GM12878 (cell line): ENCODE data around the gene TOPBP1. TPM values are rescaled to one million over a fixed set of nuclear protein-coding genes. Genes with fewer than 3 reads are reported as not detected.
"Not testable (repeated sequence)": the region's sequence is repeated elsewhere in the genome, so short reads cannot be mapped to it uniquely, and the experiment has no call there.

Experiments used
- ATAC-seq: fragments of 200-7000 bp; cut with Tn5 transposase; 3 replicates; pipeline ENCODE4 v1.9.1; 2020; ENCODE audit warnings: mild to moderate bottlenecking, moderate library complexity
- BruUV-seq: library from RNA; stranded (reverse); fragments of 400-500 nt; replicated peaks from 2 replicates; lab custom pipeline; 2021; lab: Mats Ljungman, UMichigan
- CTCF ChIA-PET: fragments of 300-600 bp; sonication (Branson Sonifier 250); formaldehyde crosslinking; extraction: SDS; loops from one replicate; lab custom pipeline; 2021; ENCODE audit warnings: inconsistent platforms; lab: Yijun Ruan, JAX
- POLR2A ChIA-PET: fragments of 350-600 bp; formaldehyde crosslinking; extraction: SDS; loops from one replicate; lab custom pipeline; 2021; ENCODE audit warnings: inconsistent platforms; lab: Charles Lee
- RAD21 ChIA-PET: fragments of 300-600 bp; sonication (Branson Sonifier 250); formaldehyde crosslinking; loops from one replicate; lab custom pipeline; 2023; ENCODE audit warnings: antibody characterized with exemption; ENCODE audit not compliant: unreplicated experiment; lab: Charles Lee
- SMC1A ChIA-PET: fragments of 300-600 bp; sonication (Branson Sonifier 250); formaldehyde crosslinking; loops from one replicate; lab custom pipeline; 2023; ENCODE audit not compliant: unreplicated experiment, uncharacterized antibody; lab: Charles Lee
- DNase-seq: peaks from one replicate; pipeline ENCODE4 v3.0.0-alpha.2; 2011; ENCODE audit warnings: low read depth, low spot score
- FAIRE-seq: peaks from 3 replicates; lab custom pipeline; 2011; peaks lifted over from hg19 to GRCh38; lab: Jason Lieb, UNC
- H2AFZ ChIP-seq: 2 replicates; pipeline ENCODE4 v1.6.0; 2011; ENCODE audit warnings: low read depth, low read length, control low read depth; ENCODE audit not compliant: control insufficient read depth
- H3K27ac ChIP-seq: 2 replicates; pipeline ENCODE4 v1.5.1; 2011; ENCODE audit warnings: control low read depth; ENCODE audit not compliant: control insufficient read depth, insufficient read depth
- H3K27me3 ChIP-seq, 2 experiments: replicated peaks in 1 of 2; 2 replicates each; pipeline versions ENCODE4 v1.6.0 to v1.6.1; 2011; ENCODE audit warnings: low read length in 1 of 2; ENCODE audit not compliant: control insufficient read depth in 2 of 2, insufficient read depth in 2 of 2
- H3K36me3 ChIP-seq, 2 experiments: 2 replicates each; pipeline ENCODE4 v1.5.1; 2011; ENCODE audit warnings: low read length in 1 of 2; ENCODE audit not compliant: control insufficient read depth in 2 of 2, insufficient read depth in 2 of 2
- H3K4me1 ChIP-seq: 2 replicates; pipeline ENCODE4 v1.6.1; 2011; ENCODE audit warnings: mild to moderate bottlenecking, low read length, moderate library complexity, mixed read lengths; ENCODE audit not compliant: control insufficient read depth, insufficient read depth
- H3K4me2 ChIP-seq: 2 replicates; pipeline ENCODE4 v1.6.0; 2011; ENCODE audit warnings: control low read depth; ENCODE audit not compliant: control insufficient read depth, insufficient read depth
- H3K4me3 ChIP-seq: fragments of 200-600 bp; sonication (generic); 2 replicates; pipeline ENCODE4 v1.5.1; 2016
- H3K79me2 ChIP-seq: 2 replicates; pipeline ENCODE4 v1.6.0; 2011; ENCODE audit warnings: low read length; ENCODE audit not compliant: control insufficient read depth, insufficient read depth
- H3K9ac ChIP-seq: 2 replicates; pipeline ENCODE4 v1.8.0; 2011; ENCODE audit warnings: low read length, control low read depth, mixed read lengths; ENCODE audit not compliant: control insufficient read depth, insufficient read depth
- H3K9me3 ChIP-seq: replicated peaks from 3 replicates; pipeline ENCODE4 v1.5.1; 2011; ENCODE audit warnings: mild to moderate bottlenecking, low read length; ENCODE audit not compliant: control insufficient read depth, insufficient read depth
- H4K20me1 ChIP-seq: 2 replicates; pipeline ENCODE4 v1.6.0; 2011; ENCODE audit not compliant: control insufficient read depth, insufficient read depth
- CHD2 ChIP-seq: IDR thresholded peaks from 2 replicates; pipeline ENCODE4 v1.6.1; 2011; ENCODE audit warnings: low read depth, low read length, improper control_type of control experiment, borderline replicate concordance
- GABPA ChIP-seq: IDR thresholded peaks from 2 replicates; pipeline ENCODE4 v1.6.1; 2014; ENCODE audit warnings: antibody characterized with exemption, low read depth, mild to moderate bottlenecking, inconsistent platforms
- SP1 ChIP-seq: IDR thresholded peaks from one replicate; pipeline ENCODE4 v1.6.1; 2011; ENCODE audit warnings: low read depth, low read length
- STAT1 ChIP-seq: fragments of 450-650 bp; conservative IDR thresholded peaks from 2 replicates; pipeline ENCODE4 v1.6.1; 2014; ENCODE audit warnings: antibody characterized with exemption, mild to moderate bottlenecking
- WRNIP1 ChIP-seq: IDR thresholded peaks from 2 replicates; pipeline ENCODE4 v1.6.1; 2011; ENCODE audit warnings: low read depth, low read length, improper control_type of control experiment, borderline replicate concordance
- WGBS: methylation state at CpG from one replicate; pipeline ENCODE4 v1.1.6; 2016; ENCODE audit warnings: low lambda C conversion rate; ENCODE audit not compliant: insufficient replicate concordance, insufficient coverage; ENCODE audit errors: missing lambda C conversion rate; 5-methylcytosine and 5-hydroxymethylcytosine counted together
- in situ Hi-C: fragments of 300-500 bp; cut with MboI; formaldehyde crosslinking; loops from 9 replicates; pipeline ENCODE4 v1.14.3; 2018; ENCODE audit warnings: mixed read lengths
- intact Hi-C: fragments of 100-400 bp; cut with micrococcal nuclease; formaldehyde crosslinking; loops from one replicate; pipeline ENCODE4 v1.14.2; 2022; ENCODE audit not compliant: unreplicated experiment
- polyA plus RNA-seq, 11 experiments: library from polyadenylated mRNA; depleted of rRNA in 4 of 11; unstranded in 6 of 11; stranded (reverse) in 5 of 11; fragments of >200 nt; fragmentation: Nextera tagmentation in 4 of 11; fragmentation: Illumina TruSeq in 1 of 11; extraction: Ambion mirVana in 4 of 11; extraction: Trizol in 1 of 11; gene quantifications; 1 replicate in 1 of 11; 2 replicates in 10 of 11; pipeline versions ENCODE4 v1.2.1 to v1.2.3, GENCODE V29; 2011 to 2016; ENCODE audit warnings: inconsistent platforms in 2 of 11, missing spikeins in 2 of 11, low read depth in 1 of 11
- total RNA-seq, 4 experiments: library from RNA; depleted of rRNA in 3 of 4; stranded (reverse); fragments of >200 nt in 3 of 4; fragmentation: Illumina TruSeq in 1 of 4; extraction: Trizol in 1 of 4; gene quantifications; 2 replicates each; pipeline versions ENCODE4 v1.2.1 to v1.2.3, GENCODE V29; 2013 to 2021
- TF ChIP-seq, protein P1 (sequence below): fragments of 450-650 bp; IDR thresholded peaks from 2 replicates; pipeline ENCODE4 v1.6.1; 2017; ENCODE audit warnings: low read depth, mild to moderate bottlenecking, moderate library complexity

The TOPBP1 gene
- total and polyA plus RNA-seq, 10 of the 15 experiments (the other 5 are each of a cell fraction or from before 2014, with no cell fraction given), result 18.3 to 99.3 (median 61.5) TPM

DNA sequence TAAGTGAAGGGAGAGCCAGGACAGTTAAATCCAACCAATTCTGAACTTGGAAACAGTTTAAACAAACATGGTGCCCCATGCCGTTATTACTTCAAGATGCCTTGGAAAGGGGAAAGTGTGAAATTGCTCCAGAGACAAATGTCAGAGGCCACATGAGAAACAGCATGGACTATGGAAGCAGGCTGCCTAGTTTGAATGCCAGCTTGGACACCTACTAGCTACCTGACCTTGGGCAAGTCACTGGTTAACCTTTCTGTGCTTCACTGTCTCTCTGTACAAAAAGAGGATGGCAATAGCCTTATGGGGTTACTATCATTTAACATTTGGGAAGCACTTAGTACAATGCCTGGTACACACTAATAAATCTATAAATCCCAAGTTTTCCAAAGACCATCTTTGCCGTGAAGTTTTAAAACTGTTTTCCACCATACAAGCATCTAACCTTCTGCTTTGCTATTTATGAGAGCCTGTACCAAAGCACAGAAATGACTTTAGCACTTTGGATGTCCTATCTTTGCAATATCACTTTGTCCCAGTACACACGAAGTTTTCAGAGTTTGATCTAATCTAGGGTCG, 8.3 kb upstream of the TOPBP1 start (continued):
- no peak for TF ChIP-seq CHD2
- TF ChIP-seq, all 136 proteins: peak for 0

DNA sequence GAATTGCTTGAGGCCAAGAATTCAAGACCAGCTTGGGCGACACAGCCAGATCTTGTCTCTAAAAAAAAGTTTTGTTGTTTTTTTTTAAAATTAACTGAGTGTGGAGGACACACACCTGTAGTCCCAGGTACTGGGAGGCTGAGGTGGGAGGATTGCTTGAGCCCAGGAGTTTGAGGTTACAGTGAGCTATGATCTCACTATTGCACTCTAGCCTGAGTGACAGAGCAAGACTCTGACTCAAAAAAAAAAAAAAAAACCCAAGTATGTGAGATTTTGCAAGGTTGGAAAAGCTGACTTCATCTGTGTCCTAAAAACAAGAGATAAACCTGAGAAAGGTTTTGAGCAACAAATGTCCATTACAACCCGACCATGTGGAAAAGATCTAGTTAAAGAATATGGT, 5.4 kb upstream of the TOPBP1 start:
- H3K9ac ChIP-seq, result no peak overlapping the region
- in situ Hi-C loops (loop anchor here (10.0 kb wide), 1 partner anchor 818 kb away; the partner anchor contains the start of genes ANAPC13 and CEP63), intact Hi-C loops (loop anchor here (10.0 kb wide), 1 partner anchor 808 kb away; no protein-coding TSS in a partner anchor)
- peaks cover 4% of the 10 kb centered on the region for H3K79me2 ChIP-seq
- ATAC-seq (no peak), DNase-seq (no peak), FAIRE-seq (no peak)
- no peak overlapping the region for H2AFZ ChIP-seq
- ChIA-PET SMC1A (no interaction called here), POLR2A (interaction anchor here (0.7 kb wide), 1 partner anchor 1563 kb away, joined by 3 read pairs; no protein-coding TSS in a partner anchor), CTCF (interaction anchor here (0.6 to 1.0 kb wide), 4 partner anchors 13 to 1155 kb away, joined by 3 to 4 read pairs (median 3); no protein-coding TSS in a partner anchor), RAD21 (no interaction called here)
- no peaks in the 10 kb centered on the region for H4K20me1 ChIP-seq
- no peak overlapping the region for H3K4me2 ChIP-seq
- WGBS, result 63% methylated on average over 2 of the region's 2 CpGs
- no peaks in the 10 kb centered on the region for H3K36me3 ChIP-seq
- H3K27me3 ChIP-seq, result no peaks in the 10 kb centered on the region; a peak in 1 of 4 replicates
- no peak overlapping the region for H3K4me3 ChIP-seq
- H3K4me1 ChIP-seq, result peaks cover 4% of the 10 kb centered on the region; the same call in 1 of the 2 replicates
- H3K9me3 ChIP-seq, result no peaks in the 10 kb centered on the region
- no peak overlapping the region for H3K27ac ChIP-seq
- BruUV-seq, result no TSS peak
- TF ChIP-seq GABPA (no peak), STAT1 (no peak), SP1 (no peak), WRNIP1 (no peak)
- TF ChIP-seq, protein P1, sequence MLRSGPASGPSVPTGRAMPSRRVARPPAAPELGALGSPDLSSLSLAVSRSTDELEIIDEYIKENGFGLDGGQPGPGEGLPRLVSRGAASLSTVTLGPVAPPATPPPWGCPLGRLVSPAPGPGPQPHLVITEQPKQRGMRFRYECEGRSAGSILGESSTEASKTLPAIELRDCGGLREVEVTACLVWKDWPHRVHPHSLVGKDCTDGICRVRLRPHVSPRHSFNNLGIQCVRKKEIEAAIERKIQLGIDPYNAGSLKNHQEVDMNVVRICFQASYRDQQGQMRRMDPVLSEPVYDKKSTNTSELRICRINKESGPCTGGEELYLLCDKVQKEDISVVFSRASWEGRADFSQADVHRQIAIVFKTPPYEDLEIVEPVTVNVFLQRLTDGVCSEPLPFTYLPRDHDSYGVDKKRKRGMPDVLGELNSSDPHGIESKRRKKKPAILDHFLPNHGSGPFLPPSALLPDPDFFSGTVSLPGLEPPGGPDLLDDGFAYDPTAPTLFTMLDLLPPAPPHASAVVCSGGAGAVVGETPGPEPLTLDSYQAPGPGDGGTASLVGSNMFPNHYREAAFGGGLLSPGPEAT, result no peak

DNA sequence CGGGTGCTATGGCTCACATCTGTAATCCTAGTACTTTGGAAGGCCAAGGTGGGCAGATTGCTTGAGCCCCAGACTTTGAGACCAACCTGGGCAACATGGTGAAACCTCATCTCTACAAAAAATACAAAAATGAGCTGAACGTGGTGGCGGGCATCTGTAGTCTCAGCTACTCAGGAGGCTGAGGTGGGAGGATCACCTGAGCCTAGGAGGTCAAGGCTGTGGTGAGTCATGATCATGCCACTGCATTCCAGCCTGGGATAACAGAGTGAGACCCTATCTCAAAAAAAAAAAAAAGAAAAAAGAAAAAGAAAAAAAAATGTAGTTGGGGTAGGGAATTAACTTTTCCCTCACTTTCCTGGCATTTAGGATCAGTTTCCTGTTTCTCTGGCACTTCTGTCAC, 3.4 kb upstream of the TOPBP1 start:
- BruUV-seq, SMC1A ChIA-PET, H3K27ac ChIP-seq, H4K20me1 ChIP-seq, H3K4me1 ChIP-seq, POLR2A ChIA-PET, H3K27me3 ChIP-seq, RAD21 ChIA-PET, H3K9me3 ChIP-seq, CTCF ChIA-PET, H2AFZ ChIP-seq, H3K9ac ChIP-seq, H3K4me3 ChIP-seq, FAIRE-seq, ATAC-seq, DNase-seq, H3K36me3 ChIP-seq, H3K4me2 ChIP-seq: not testable (repeated sequence)
- in situ Hi-C loops (loop anchor here (10.0 kb wide), 1 partner anchor 820 kb away; the partner anchor contains the start of genes ANAPC13 and CEP63), intact Hi-C loops (loop anchor here (10.0 kb wide), 1 partner anchor 810 kb away; no protein-coding TSS in a partner anchor)
- 100% methylated on average over 3 of the region's 3 CpGs for WGBS
- H3K79me2 ChIP-seq, result peaks cover 23% of the 10 kb centered on the region
